H1 (cell line): Measurements from ENCODE around the gene EYA2. TPM values are rescaled to one million over a fixed set of nuclear protein-coding genes. Genes with fewer than 3 reads are reported as not detected.
A peak's percentile ranks its signal among the peaks of the same experiment; 100 is the strongest.

ENCODE experiments used
- CTCF ChIA-PET: fragments of 300-600 bp; sonication (Branson Sonifier 250); formaldehyde crosslinking; loops from one replicate; lab custom pipeline; 2021; ENCODE audit not compliant: partially characterized antibody; lab: Charles Lee
- POLR2A ChIA-PET: fragments of 300-600 bp; sonication (Branson Sonifier 250); formaldehyde crosslinking; loops from one replicate; lab custom pipeline; 2021; ENCODE audit warnings: inconsistent platforms; ENCODE audit not compliant: partially characterized antibody; lab: Charles Lee
- DNase-seq, 2 experiments: peaks; one replicate each; pipeline versions ENCODE4 v3.0.0 to v3.0.0-alpha.2; 2010 to 2022; ENCODE audit warnings: low spot score in 2 of 2, low read depth in 1 of 2, mixed read lengths in 1 of 2
- FAIRE-seq: peaks from 2 replicates; lab custom pipeline; 2011; peaks lifted over from hg19 to GRCh38; lab: Jason Lieb, UNC
- H2AFZ ChIP-seq: 2 replicates; pipeline ENCODE4 v1.8.1; 2012; ENCODE audit warnings: low read length, inconsistent platforms
- H2AK5ac ChIP-seq: 2 replicates; pipeline ENCODE4 v1.6.1; 2013; ENCODE audit warnings: low read depth, low read length
- H2BK120ac ChIP-seq: replicated peaks from 2 replicates; pipeline ENCODE3; 2013; ENCODE audit warnings: low read depth, low read length, inconsistent platforms
- H2BK12ac ChIP-seq: 2 replicates; pipeline ENCODE4 v1.6.1; 2013; ENCODE audit warnings: low read depth, low read length
- H2BK15ac ChIP-seq: 2 replicates; pipeline ENCODE4 v1.6.1; 2013; ENCODE audit warnings: low read length
- H2BK20ac ChIP-seq: 2 replicates; pipeline ENCODE4 v1.6.1; 2013; ENCODE audit warnings: low read length
- H2BK5ac ChIP-seq: 2 replicates; pipeline ENCODE4 v1.6.1; 2013; ENCODE audit warnings: low read depth, low read length
- H3K14ac ChIP-seq: 2 replicates; pipeline ENCODE4 v1.6.1; 2013; ENCODE audit warnings: inconsistent platforms; ENCODE audit not compliant: insufficient read length
- H3K18ac ChIP-seq: 2 replicates; pipeline ENCODE4 v1.6.1; 2013; ENCODE audit warnings: low read length; ENCODE audit errors: extremely low read depth
- H3K23ac ChIP-seq: 2 replicates; pipeline ENCODE4 v1.6.1; 2013; ENCODE audit warnings: inconsistent platforms; ENCODE audit not compliant: insufficient read length
- H3K23me2 ChIP-seq: 2 replicates; pipeline ENCODE4 v1.6.1; 2013; ENCODE audit warnings: low read depth, low read length
- H3K27ac ChIP-seq: 2 replicates; pipeline ENCODE4 v1.6.1; 2011; ENCODE audit warnings: low read depth, low read length, inconsistent platforms
- H3K27me3 ChIP-seq, 4 experiments: replicated peaks in 1 of 4; 1 replicate in 1 of 4; 2 replicates in 3 of 4; pipeline versions ENCODE4 v1.6.1 to v1.8.1; 2011 to 2013; ENCODE audit warnings: low read length in 3 of 4, mild to moderate bottlenecking in 3 of 4, inconsistent platforms in 2 of 4, mixed read lengths in 2 of 4, moderate library complexity in 1 of 4; ENCODE audit not compliant: control insufficient read depth in 3 of 4, insufficient read depth in 3 of 4; ENCODE audit errors: extremely low read depth in 1 of 4
- H3K36me3 ChIP-seq, 4 experiments: 2 replicates each; pipeline versions ENCODE4 v1.6.1 to v1.8.1; 2011 to 2013; ENCODE audit warnings: mild to moderate bottlenecking in 4 of 4, low read length in 3 of 4, moderate library complexity in 2 of 4, control low read depth in 1 of 4, inconsistent platforms in 1 of 4; ENCODE audit not compliant: insufficient read depth in 4 of 4, control insufficient read depth in 2 of 4
- H3K4ac ChIP-seq: replicated peaks from 2 replicates; pipeline ENCODE3; 2013; ENCODE audit warnings: low read length, low read depth, mixed read lengths, inconsistent platforms; ENCODE audit not compliant: insufficient read length
- H3K4me1 ChIP-seq, 4 experiments: replicated peaks in 1 of 4; 1 replicate in 1 of 4; 2 replicates in 3 of 4; pipeline versions ENCODE4 v1.6.1 to v1.8.1; 2011 to 2013; ENCODE audit warnings: low read length in 3 of 4, inconsistent platforms in 2 of 4, mixed read lengths in 1 of 4; ENCODE audit not compliant: insufficient read depth in 4 of 4, control insufficient read depth in 3 of 4
- H3K4me2 ChIP-seq, 2 experiments: 2 replicates each; pipeline versions ENCODE4 v1.6.1 to v1.8.1; 2011 to 2013; ENCODE audit warnings: low read depth in 2 of 2, low read length in 2 of 2, control low read depth in 1 of 2, inconsistent platforms in 1 of 2, mild to moderate bottlenecking in 1 of 2; ENCODE audit not compliant: insufficient read depth in 1 of 2
- H3K4me3 ChIP-seq, 4 experiments: fragments of 200-600, 300-600 bp in 1 of 4; sonication (generic), shearing (Covaris generic), sonication (Bioruptor Twin) in 1 of 4; 2 replicates each; pipeline versions ENCODE4 v1.5.1 to v1.8.1; 2011 to 2016; ENCODE audit warnings: low read length in 4 of 4, low read depth in 3 of 4, control low read depth in 2 of 4, inconsistent platforms in 2 of 4, mild to moderate bottlenecking in 2 of 4, mixed read lengths in 1 of 4, moderate library complexity in 1 of 4; ENCODE audit not compliant: insufficient read depth in 2 of 4; ENCODE audit errors: extremely low read depth in 1 of 4
- H3K56ac ChIP-seq: replicated peaks from 2 replicates; pipeline ENCODE3; 2013; ENCODE audit warnings: low read depth, mild to moderate bottlenecking, mixed read lengths, low read length, inconsistent platforms; ENCODE audit not compliant: insufficient read length
- H3K79me1 ChIP-seq: 2 replicates; pipeline ENCODE4 v1.6.1; 2013; ENCODE audit warnings: low read depth, low read length, control low read depth
- H3K79me2 ChIP-seq, 2 experiments: 2 replicates each; pipeline versions ENCODE4 v1.6.1 to v1.8.1; 2012 to 2013; ENCODE audit warnings: low read length in 2 of 2, mild to moderate bottlenecking in 2 of 2, inconsistent platforms in 1 of 2; ENCODE audit not compliant: insufficient read depth in 2 of 2, control insufficient read depth in 1 of 2
- H3K9ac ChIP-seq, 4 experiments: replicated peaks in 1 of 4; 1 replicate in 1 of 4; 2 replicates in 3 of 4; pipeline versions ENCODE4 v1.6.1 to v1.8.1; 2011 to 2013; ENCODE audit warnings: low read depth in 3 of 4, low read length in 3 of 4, control low read depth in 2 of 4, mild to moderate bottlenecking in 2 of 4, moderate library complexity in 2 of 4, inconsistent platforms in 1 of 4; ENCODE audit errors: extremely low read depth in 1 of 4
- H3K9me3 ChIP-seq, 2 experiments: 2 replicates each; pipeline versions ENCODE4 v1.6.1 to v1.8.1; 2012 to 2013; ENCODE audit warnings: mild to moderate bottlenecking in 2 of 2, moderate library complexity in 2 of 2, control low read depth in 1 of 2, inconsistent platforms in 1 of 2, low read depth in 1 of 2, low read length in 1 of 2, mixed read lengths in 1 of 2; ENCODE audit not compliant: insufficient read depth in 2 of 2
- H4K20me1 ChIP-seq, 2 experiments: replicated peaks in 1 of 2; 2 replicates each; pipeline versions ENCODE3 to v1.8.1; 2011 to 2013; ENCODE audit warnings: inconsistent platforms in 2 of 2, low read length in 2 of 2, mild to moderate bottlenecking in 1 of 2; ENCODE audit not compliant: insufficient read depth in 2 of 2, control insufficient read depth in 1 of 2
- H4K5ac ChIP-seq: 2 replicates; pipeline ENCODE4 v1.6.1; 2013; ENCODE audit warnings: low read length, low read depth, mixed read lengths, inconsistent platforms; ENCODE audit not compliant: insufficient read length
- H4K8ac ChIP-seq: 2 replicates; pipeline ENCODE4 v1.8.0; 2013; ENCODE audit warnings: mild to moderate bottlenecking, moderate library complexity, low read length, inconsistent platforms; ENCODE audit not compliant: insufficient read depth; ENCODE audit errors: extremely low read depth
- H4K91ac ChIP-seq: replicated peaks from 2 replicates; pipeline ENCODE3; 2013; ENCODE audit warnings: low read length, mixed read lengths, inconsistent platforms; ENCODE audit not compliant: insufficient read length
- ATF2 ChIP-seq: IDR thresholded peaks from 2 replicates; pipeline ENCODE4 v1.6.1; 2012; ENCODE audit warnings: low read length, inconsistent platforms
- CHD1 ChIP-seq: IDR thresholded peaks from 2 replicates; pipeline ENCODE4 v1.6.1; 2012; ENCODE audit warnings: low read depth, low read length, improper control_type of control experiment
- FOSL1 ChIP-seq: IDR thresholded peaks from 2 replicates; pipeline ENCODE4 v1.6.1; 2011; ENCODE audit warnings: mild to moderate bottlenecking, low read depth, low read length, moderate library complexity; ENCODE audit not compliant: insufficient read depth
- JUN ChIP-seq: IDR thresholded peaks from 2 replicates; pipeline ENCODE4 v1.6.1; 2011; ENCODE audit warnings: low read depth, mild to moderate bottlenecking, improper control_type of control experiment, low read length
- RBBP5 ChIP-seq: IDR thresholded peaks from 2 replicates; pipeline ENCODE4 v1.7.1; 2012; ENCODE audit warnings: low read depth, mild to moderate bottlenecking, inconsistent platforms, low read length, moderate library complexity, borderline replicate concordance
- RFX5 ChIP-seq: IDR thresholded peaks from 2 replicates; pipeline ENCODE4 v1.6.1; 2011; ENCODE audit warnings: low read depth, low read length, improper control_type of control experiment, borderline replicate concordance
- RNF2 ChIP-seq: fragments of 200-900, 300-1000 bp; sonication (generic); IDR thresholded peaks from 2 replicates; pipeline ENCODE4 v1.7.1; 2016; ENCODE audit warnings: borderline replicate concordance, low read depth, mild to moderate bottlenecking, antibody characterized with exemption, low read length; ENCODE audit not compliant: poor library complexity, severe bottlenecking; ENCODE audit errors: missing control alignments
- TAF1 ChIP-seq: IDR thresholded peaks from 2 replicates; pipeline ENCODE4 v1.6.1; 2011; ENCODE audit warnings: mild to moderate bottlenecking, low read depth, low read length
- WGBS, 2 experiments: shearing (Covaris generic) in 1 of 2; methylation state at CpG; one replicate each; pipeline versions ENCODE4 v1.1.6 to v1.1.7; 2013 to 2015; ENCODE audit warnings: low lambda C conversion rate in 2 of 2, mixed read lengths in 2 of 2, inconsistent platforms in 1 of 2, low coverage in 1 of 2, missing lambda C conversion rate in 1 of 2; ENCODE audit not compliant: insufficient replicate concordance in 2 of 2, insufficient coverage in 1 of 2, insufficient read length in 1 of 2; ENCODE audit errors: extremely low coverage in 1 of 2, missing lambda C conversion rate in 1 of 2; 5-methylcytosine and 5-hydroxymethylcytosine counted together
- polyA plus RNA-seq, 7 experiments: library from polyadenylated mRNA; depleted of rRNA in 3 of 7; stranded (reverse) in 5 of 7; unstranded in 2 of 7; fragments of >200 nt in 5 of 7; fragments of 200-250 nt in 2 of 7; gene quantifications; 1 replicate in 5 of 7; 2 replicates in 1 of 7; 4 replicates in 1 of 7; pipeline versions ENCODE4 v1.2.1 to v1.2.3, GENCODE V29; 2011 to 2013; ENCODE audit warnings: missing spikeins in 2 of 7, mixed read lengths in 2 of 7
- total RNA-seq: library from RNA; stranded (reverse); fragmentation: NEBNext Ultra II Directional; extraction: Animal tissue kit (Norgen Biotek cat#: 25700); gene quantifications from 2 replicates; pipeline ENCODE4 v1.2.1, GENCODE V29; 2021

EYA2 gene
- total and polyA plus RNA-seq, 2 of the 8 experiments (the other 6 are each of a cell fraction or from before 2014, with no cell fraction given) = 1.6 to 1.7 TPM

- no peak overlapping the region for H4K5ac ChIP-seq
- H2AK5ac ChIP-seq = no peak overlapping the region
- H3K9ac ChIP-seq = no peak overlapping the region
- H3K23me2 ChIP-seq = no peaks in the 10 kb centered on the region
- H3K27ac ChIP-seq = no peak overlapping the region
- no peak overlapping the region for H2BK15ac ChIP-seq
- H3K56ac ChIP-seq = no peak overlapping the region
- CTCF ChIA-PET = interaction anchor here (1.2 kb wide), 1 partner anchor 11 kb away, joined by 3 read pairs; no protein-coding TSS in a partner anchor
- H2BK5ac ChIP-seq = no peak overlapping the region
- H3K79me2 ChIP-seq = no peaks in the 10 kb centered on the region
- no peak overlapping the region for H3K23ac ChIP-seq
- no peaks in the 10 kb centered on the region for H3K36me3 ChIP-seq
- no peak overlapping the region for H2BK120ac ChIP-seq
- 89% methylated on average over 13 of the region's 13 CpGs; no CpG with 5 or more reads in 1 of the 2 experiments for WGBS, 2 experiments
- H3K4ac ChIP-seq = no peak overlapping the region
- no peaks in the 10 kb centered on the region for H3K79me1 ChIP-seq
- DNase-seq = no peak
- H3K4me2 ChIP-seq = no peak overlapping the region
- no peak overlapping the region for H3K4me3 ChIP-seq
- H4K8ac ChIP-seq = no peak overlapping the region; the same call in 1 of the 2 replicates
- TF ChIP-seq TAF1 (no peak), RNF2 (no peak), RBBP5 (no peak), ATF2 (no peak), CHD1 (no peak), JUN (no peak), RFX5 (no peak), FOSL1 (no peak)
- TF ChIP-seq, all 59 proteins: peak for 0
- Histone ChIP-seq H2BK20ac (no peak overlapping the region), H2BK12ac (no peak overlapping the region), H3K27me3 (no peaks in the 10 kb centered on the region), H3K18ac (no peak overlapping the region), H2AFZ (0 out of 2 replicates have a peak overlapping the region, but pooled peaks have one; percentile 16), H3K9me3 (no peaks in the 10 kb centered on the region), H3K14ac (no peak overlapping the region), H4K91ac (no peak overlapping the region), H3K4me1 (peaks cover 3 to 8% (median 4%) of the 10 kb centered on the region in 4 experiments; a peak in 5 of 7 replicates), H4K20me1 (no peaks in the 10 kb centered on the region)
- no peak for FAIRE-seq
- POLR2A ChIA-PET = no interaction called here
Measured at GRCh38 chr20:46977909-46978588, 83.4 kb downstream of the EYA2 start.
